NT2/D1 (cell line): ENCODE data around the gene CC2D2A.

Experiments used
- DNase-seq: peaks from one replicate; pipeline ENCODE4 v3.0.0-alpha.2; 2011; ENCODE audit warnings: low read depth, low spot score
- H3K27me3 ChIP-seq: 2 replicates; pipeline ENCODE4 v1.6.0; 2011; ENCODE audit warnings: mild to moderate bottlenecking; ENCODE audit not compliant: insufficient read length, insufficient read depth
- H3K36me3 ChIP-seq: 2 replicates; pipeline ENCODE4 v1.6.1; 2011; ENCODE audit warnings: mild to moderate bottlenecking, low read length, mixed read lengths; ENCODE audit not compliant: insufficient read depth, insufficient read length
- H3K4me1 ChIP-seq: 2 replicates; pipeline ENCODE4 v1.5.1; 2011; ENCODE audit not compliant: insufficient read depth, insufficient read length
- H3K4me3 ChIP-seq: 2 replicates; pipeline ENCODE4 v1.5.1; 2011; ENCODE audit warnings: low read depth; ENCODE audit not compliant: insufficient read length
- H3K9ac ChIP-seq: 2 replicates; pipeline ENCODE4 v1.6.0; 2011; ENCODE audit warnings: low read depth; ENCODE audit not compliant: insufficient read length
- H3K9me3 ChIP-seq: 2 replicates; pipeline ENCODE4 v1.5.1; 2011; ENCODE audit warnings: mild to moderate bottlenecking, low read length; ENCODE audit not compliant: insufficient read depth
- SUZ12 ChIP-seq: IDR thresholded peaks from 2 replicates; pipeline ENCODE4 v1.6.1; 2011; ENCODE audit not compliant: insufficient read length, insufficient read depth; ENCODE audit errors: extremely low read depth
- YY1 ChIP-seq: IDR thresholded peaks from 2 replicates; pipeline ENCODE4 v1.6.1; 2011; ENCODE audit not compliant: insufficient read length, insufficient read depth
- ZNF274 ChIP-seq: IDR thresholded peaks from 2 replicates; pipeline ENCODE4 v1.6.1; 2011; ENCODE audit warnings: mild to moderate bottlenecking, low read depth, low read length

CC2D2A gene

GRCh38 chr4:15451181-15451865 is 18.4 kb upstream of the CC2D2A start:
- DNase-seq: no peak
- H3K9ac ChIP-seq: no peak overlapping the region
- no peaks in the 10 kb centered on the region for H3K27me3 ChIP-seq
- H3K9me3 ChIP-seq: no peaks in the 10 kb centered on the region
- no peaks in the 10 kb centered on the region for H3K36me3 ChIP-seq
- TF ChIP-seq SUZ12 (no peak), YY1 (no peak), ZNF274 (no peak)
- no peak overlapping the region for H3K4me3 ChIP-seq
- no peaks in the 10 kb centered on the region for H3K4me1 ChIP-seq

GRCh38 chr4:15451866-15452765 is 17.6 kb upstream of the CC2D2A start:
- no peaks in the 10 kb centered on the region for H3K4me1 ChIP-seq
- no peaks in the 10 kb centered on the region for H3K9me3 ChIP-seq
- no peaks in the 10 kb centered on the region for H3K27me3 ChIP-seq
- no peak for TF ChIP-seq YY1
- no peak for TF ChIP-seq ZNF274
- no peak for TF ChIP-seq SUZ12
- DNase-seq: no peak
- no peak overlapping the region for H3K4me3 ChIP-seq
- H3K36me3 ChIP-seq: no peaks in the 10 kb centered on the region
- H3K9ac ChIP-seq: no peak overlapping the region

- H3K4me1 ChIP-seq: no peaks in the 10 kb centered on the region
- H3K9me3 ChIP-seq: no peaks in the 10 kb centered on the region
- H3K27me3 ChIP-seq: no peaks in the 10 kb centered on the region
- DNase-seq: no peak
- H3K9ac ChIP-seq: no peak overlapping the region
- no peak overlapping the region for H3K4me3 ChIP-seq
- no peak for TF ChIP-seq ZNF274
- TF ChIP-seq YY1: no peak
- TF ChIP-seq SUZ12: no peak
- no peaks in the 10 kb centered on the region for H3K36me3 ChIP-seq
Measured at GRCh38 chr4:15455290-15455689, 14.4 kb upstream of the CC2D2A start.

GRCh38 chr4:15457406-15458201 is 12.1 kb upstream of the CC2D2A start:
- no peaks in the 10 kb centered on the region for H3K4me1 ChIP-seq
- H3K27me3 ChIP-seq: no peaks in the 10 kb centered on the region
- DNase-seq: peak; percentile 38
- no peak overlapping the region for H3K4me3 ChIP-seq
- TF ChIP-seq SUZ12: no peak
- no peak for TF ChIP-seq ZNF274
- H3K9me3 ChIP-seq: no peaks in the 10 kb centered on the region
- H3K36me3 ChIP-seq: no peaks in the 10 kb centered on the region
- no peak overlapping the region for H3K9ac ChIP-seq

- no peaks in the 10 kb centered on the region for H3K27me3 ChIP-seq
- H3K9ac ChIP-seq: no peak overlapping the region
- DNase-seq: no peak
- no peaks in the 10 kb centered on the region; the same call in 1 of the 2 replicates for H3K9me3 ChIP-seq
- H3K36me3 ChIP-seq: no peaks in the 10 kb centered on the region
- H3K4me1 ChIP-seq: no peaks in the 10 kb centered on the region
- no peak for TF ChIP-seq SUZ12
- no peak for TF ChIP-seq YY1
- TF ChIP-seq ZNF274: no peak
- H3K4me3 ChIP-seq: no peak overlapping the region
Measured at GRCh38 chr4:15458616-15459015, 11.1 kb upstream of the CC2D2A start.

- Histone ChIP-seq H3K9ac (no peak overlapping the region), H3K27me3 (no peaks in the 10 kb centered on the region), H3K4me1 (no peaks in the 10 kb centered on the region), H3K9me3 (no peaks in the 10 kb centered on the region; the same call in 1 of the 2 replicates), H3K36me3 (no peaks in the 10 kb centered on the region), H3K4me3 (no peak overlapping the region)
- DNase-seq: no peak
- no peak for TF ChIP-seq SUZ12
- TF ChIP-seq YY1: no peak
- TF ChIP-seq ZNF274: no peak
Measured at GRCh38 chr4:15459706-15460105, 10.0 kb upstream of the CC2D2A start.
